DMS 273 (cell line): Measurements from ENCODE around the gene FSTL4.
A peak's percentile ranks its signal among the peaks of the same experiment; 100 is the strongest.

Experiments
- DNase-seq: peaks from one replicate; lab custom pipeline; 2025; ENCODE audit not compliant: unreplicated experiment; lab: John Stamatoyannopoulos, UW

FSTL4 gene

DNA sequence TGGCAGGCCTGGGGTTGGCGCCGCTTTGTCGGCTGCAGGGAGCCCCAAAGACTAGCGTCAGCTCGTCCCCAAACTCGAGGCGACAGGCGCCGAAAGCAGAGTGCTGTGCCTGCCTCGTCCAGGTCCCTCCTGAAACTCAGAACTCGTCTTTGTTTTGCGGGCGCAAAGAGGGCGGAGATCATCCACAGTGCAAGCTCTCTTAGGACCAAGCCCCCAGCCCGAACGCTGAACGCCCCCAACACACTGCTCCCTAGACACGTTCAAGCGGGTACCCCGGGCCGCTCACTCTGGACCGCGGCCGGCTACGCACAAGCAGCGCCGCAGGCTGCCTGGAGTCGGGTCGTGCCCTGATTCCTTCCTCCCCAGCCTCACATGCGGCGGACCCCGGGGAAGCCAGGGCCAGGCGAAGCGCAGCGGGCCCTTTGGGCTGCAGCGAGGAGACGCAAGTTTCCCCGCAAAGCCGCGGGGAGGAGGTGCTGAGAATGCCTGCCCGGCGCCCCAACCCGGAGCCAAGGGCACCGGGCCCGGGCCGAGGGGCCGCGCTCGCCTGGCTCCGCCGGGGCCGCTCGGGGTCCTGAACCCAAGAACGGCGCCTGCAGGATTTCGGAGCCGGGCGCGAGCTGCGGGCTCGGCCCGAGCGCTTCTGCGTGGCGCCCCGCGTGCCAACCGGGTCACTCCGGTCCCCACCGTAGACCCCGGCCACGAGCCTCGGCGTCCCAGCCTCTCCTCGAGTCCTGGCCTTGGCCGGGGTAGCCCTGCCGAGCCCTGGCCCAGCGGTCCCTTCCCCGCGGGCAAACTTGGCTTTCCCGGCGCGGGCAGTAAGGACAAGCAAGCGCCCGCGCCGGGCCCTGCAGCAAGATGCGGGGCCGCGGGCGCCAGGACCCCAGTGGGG, 738 bp downstream of the FSTL4 start:
- DNase-seq, result peak; percentile 72

DNA sequence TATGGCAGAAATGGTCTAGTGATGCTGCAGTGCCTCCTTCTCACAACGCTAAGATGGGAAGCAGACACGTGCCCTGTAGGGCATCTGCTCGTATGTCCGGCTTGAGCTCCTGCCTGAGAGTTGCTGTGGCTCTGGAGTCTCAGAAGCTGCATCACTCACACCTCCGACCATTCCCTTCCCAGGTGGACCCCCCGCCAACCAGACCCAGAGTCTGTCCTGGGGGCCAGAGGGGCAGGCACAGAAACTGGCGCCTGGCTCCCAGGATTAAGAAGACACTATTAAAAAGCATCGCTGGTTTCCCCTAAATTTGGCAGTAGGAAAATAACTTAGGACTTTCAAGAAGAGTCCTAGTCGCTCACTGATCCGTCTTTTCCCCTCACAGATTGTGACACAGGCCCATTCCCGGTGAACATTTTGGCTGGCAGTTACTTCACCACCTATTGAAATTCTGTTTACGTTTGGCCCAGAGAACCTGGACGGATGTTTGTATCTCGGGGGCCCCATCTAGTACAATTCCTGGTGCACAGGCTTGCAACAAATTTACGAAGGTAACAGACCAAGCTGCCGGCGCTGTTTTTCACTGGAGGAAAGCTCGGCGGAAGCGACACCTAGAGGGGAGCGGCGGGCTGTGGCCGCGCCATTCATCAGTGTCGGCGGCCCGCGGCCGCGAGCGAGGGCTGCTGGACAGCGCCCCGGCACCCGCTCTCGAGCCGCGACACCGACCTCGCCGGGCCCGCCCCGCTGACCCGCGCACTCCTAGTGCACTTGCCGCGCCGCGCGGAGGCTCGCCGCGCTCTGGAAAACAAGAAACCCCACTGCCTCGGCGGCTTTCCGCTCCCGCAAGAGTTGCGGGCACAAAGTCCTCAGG, 1.6 kb downstream of the FSTL4 start:
- peak; percentile 83 for DNase-seq

DNA sequence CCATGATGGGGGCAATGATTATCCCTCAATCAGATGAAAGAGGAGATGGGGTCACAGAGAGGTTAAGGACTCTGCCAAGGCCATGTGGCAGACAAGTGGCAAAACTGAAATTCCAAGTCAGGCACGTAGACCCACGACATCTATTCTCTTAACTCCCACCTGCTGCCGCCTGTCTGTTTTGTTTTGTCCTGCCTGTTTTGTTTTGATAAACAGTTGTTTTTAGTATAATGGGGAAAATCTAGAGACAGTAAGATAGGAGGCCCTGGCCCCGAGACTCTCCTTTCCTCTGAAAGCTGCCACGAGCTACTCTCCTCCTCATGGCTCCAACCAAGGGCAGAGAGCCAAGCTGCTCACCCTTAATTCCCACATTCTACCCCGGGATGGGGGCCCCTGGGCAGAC, 4.9 kb downstream of the FSTL4 start:
- DNase-seq, result no peak

DNA sequence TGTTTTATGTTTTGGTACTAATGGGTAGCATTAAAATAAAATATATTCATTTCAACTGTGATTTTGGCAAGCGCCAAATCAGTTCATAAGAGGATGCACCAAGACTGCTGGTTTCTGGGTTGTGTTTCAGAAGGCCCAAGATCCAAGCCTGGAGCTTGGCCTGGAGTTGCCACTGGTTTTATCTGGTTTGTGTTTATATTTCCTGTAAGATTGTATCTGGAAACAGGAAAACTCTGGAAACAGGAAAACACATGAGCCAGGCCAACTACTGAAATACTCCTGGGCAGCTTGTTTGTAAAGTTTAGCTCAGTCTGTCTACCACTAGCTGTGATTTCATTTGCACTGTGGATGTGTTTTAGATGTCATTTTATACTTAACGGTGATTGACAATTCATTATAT, 5.5 kb downstream of the FSTL4 start:
- DNase-seq, result no peak

DNA sequence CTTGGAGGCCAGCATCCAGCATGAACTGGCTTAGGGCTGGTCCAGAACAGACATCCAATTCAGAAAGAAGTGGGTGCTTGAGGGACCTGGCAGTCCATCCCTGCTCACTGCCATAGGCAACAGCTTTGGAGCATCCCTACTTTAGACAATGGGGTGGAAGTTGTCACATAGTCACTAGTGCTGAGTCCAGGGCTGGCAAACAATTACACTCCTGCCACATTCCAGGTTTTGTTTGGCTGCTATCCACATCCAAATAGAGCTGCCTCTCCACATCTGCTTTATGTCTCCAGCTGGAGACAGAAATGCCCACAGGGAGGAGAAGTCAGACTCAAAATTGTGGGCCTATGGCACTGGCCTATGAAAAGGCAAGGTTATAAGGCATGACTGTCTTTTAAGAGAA, 7.0 kb downstream of the FSTL4 start:
- DNase-seq, result no peak

DNA sequence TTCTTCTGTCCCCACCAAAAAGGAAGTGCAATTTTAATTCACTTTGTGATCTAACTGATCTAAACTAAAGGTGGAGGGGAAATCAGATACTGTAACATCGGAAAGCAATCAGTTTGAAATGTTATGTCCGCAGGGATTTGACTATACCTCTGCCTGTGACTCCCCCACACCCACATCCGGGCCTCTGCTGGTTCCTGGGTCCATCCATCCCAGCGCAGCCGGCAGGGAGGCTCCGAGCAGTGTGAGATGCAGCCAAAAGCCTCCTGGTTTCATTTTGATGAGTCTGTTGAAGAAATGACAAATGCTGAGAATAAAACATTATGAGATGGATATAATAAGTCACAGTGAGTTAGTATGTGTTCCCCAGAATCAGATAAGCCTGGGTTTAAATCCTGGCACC, 8.6 kb downstream of the FSTL4 start:
- no peak for DNase-seq

DNA sequence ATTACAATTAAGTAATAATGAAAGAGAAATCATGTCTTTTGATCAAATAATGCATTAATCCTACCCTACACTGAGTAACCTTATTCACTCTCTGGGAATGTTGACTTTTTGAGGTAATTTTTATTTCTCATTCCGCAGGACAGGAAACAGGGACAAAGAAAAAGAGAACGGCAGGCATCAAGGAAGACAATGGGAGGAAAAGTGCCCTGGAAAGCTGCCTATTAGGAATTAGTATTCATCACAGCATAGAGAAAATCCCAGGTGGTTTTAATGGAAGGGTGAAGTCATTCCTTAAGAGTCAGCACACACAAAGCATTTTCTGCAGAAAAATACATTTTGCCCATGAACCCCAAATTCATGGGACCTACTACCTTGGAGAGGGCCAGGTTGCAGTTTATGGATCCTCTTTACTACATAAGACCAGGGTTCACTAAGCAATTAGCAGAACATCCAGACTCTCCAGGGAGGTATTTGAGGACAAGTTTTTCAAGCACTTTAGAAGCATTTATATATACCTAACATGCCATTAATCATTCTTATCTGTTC, 9.4 kb downstream of the FSTL4 start:
- DNase-seq, result no peak

DNA sequence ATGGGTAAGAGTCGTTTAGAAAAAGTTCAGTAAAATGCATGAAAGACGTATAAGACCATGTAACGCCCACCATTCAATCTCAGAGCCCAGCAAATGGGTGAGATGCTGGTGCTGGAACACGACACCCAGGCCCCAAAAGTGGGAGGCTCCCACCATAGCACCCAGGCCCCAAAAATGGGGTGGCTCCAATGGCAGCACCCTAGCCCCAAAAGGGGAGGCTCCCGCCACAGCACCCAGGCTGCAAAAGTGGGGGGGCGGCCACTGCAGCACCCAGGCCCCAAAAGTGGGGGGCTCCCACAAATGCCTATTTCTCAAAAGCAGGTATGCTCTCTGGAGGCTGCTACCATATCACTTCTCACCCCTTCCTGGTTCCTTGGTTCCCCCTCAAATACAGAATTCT, 12.7 kb downstream of the FSTL4 start:
- no peak for DNase-seq

DNA sequence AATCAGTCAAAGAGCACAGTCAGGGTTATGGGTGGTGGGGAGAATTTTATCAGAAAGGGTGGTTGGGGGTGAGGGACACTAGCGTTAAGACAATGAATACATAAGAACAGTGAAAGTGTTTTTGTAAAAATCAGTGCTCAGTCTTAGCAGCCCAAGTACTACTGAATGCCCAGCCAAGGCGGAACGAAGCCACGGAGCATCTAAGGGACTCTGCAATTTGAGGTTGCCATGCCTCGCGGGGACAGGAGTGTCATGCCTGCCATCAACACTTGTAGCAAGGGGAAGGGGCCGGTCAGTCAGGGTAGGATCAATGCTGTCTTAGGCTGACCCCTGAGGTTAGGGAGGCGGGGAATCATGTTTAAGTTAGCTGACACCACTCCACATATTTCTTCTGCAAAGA, 13.3 kb downstream of the FSTL4 start:
- DNase-seq, result no peak

DNA sequence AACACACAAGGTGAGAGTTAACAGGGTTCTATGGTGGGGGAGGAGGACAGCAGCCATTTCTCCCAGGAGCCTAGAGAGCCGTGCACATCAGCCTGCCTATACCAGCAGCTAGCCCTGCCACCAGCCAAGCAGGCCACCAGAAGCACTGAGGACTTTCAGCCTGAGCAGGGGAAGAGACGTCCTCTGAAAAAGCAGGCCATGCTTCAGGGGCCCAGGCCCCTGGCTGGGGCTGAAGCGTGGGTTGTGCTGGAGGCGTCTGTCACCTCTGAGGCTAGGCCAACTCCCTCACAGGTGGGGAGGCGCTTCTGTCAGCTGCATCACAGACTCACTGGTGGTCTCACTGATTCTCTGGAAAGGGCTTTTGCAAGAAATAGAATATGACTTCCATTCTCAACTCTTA, 16.3 kb downstream of the FSTL4 start:
- DNase-seq, result no peak

DNA sequence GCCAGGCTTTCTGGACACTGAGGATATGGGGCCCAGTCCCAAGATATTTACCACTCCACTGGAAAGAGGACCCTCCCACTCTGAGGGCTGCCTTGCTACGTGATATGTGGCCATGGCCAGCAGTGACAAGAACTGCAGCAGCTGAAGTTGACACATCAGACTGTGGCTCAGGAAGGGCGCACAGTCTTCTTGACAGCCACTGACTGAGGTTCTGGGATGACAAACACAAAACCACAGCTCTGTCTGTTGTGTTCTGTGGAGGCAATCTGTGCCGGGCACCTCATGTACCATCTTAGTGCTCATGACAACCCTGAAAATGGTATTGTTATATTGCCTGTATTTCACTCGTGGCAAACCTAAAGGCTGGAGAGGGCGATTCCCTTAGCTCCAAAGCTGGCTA, 16.9 kb downstream of the FSTL4 start:
- no peak for DNase-seq

DNA sequence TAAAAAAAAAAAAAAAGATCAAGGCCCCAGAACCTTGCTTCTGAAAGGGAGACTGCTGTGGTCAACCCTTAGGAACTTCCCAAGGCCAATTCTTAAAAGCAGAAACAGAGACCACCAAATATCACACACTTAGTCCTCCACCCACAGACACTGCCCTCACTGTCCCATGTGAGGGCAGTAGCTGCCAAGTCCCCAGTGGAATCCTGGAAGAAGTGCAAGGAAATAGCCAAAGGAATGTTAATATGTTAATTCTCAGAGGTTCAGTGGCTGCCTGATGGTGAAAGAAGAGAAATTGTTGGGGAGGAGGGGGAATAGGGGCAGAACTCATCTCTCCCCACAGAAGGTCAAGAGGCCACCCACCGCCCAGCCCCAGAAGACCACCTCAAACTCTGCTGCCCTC, 23.1 kb downstream of the FSTL4 start:
- no peak for DNase-seq

DNA sequence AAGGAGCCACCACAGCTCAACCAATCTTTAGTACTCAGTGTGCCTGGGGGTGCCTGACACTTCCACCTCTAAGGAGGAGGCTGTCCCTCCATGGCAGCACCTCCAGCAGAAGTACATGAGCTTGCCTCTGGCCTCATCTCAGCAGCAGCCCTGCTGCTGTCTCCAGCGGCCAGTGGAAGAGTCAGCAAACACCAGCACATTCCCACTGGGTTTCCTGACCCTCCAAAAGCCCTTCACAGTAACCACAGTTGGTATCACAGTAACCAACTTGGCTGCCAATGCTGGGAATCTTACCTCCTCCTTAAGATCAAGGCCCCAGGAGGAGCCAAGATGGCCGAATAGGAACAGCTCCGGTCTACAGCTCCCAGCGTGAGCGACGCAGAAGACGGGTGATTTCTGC, 29.4 kb downstream of the FSTL4 start:
- no peak for DNase-seq

DNA sequence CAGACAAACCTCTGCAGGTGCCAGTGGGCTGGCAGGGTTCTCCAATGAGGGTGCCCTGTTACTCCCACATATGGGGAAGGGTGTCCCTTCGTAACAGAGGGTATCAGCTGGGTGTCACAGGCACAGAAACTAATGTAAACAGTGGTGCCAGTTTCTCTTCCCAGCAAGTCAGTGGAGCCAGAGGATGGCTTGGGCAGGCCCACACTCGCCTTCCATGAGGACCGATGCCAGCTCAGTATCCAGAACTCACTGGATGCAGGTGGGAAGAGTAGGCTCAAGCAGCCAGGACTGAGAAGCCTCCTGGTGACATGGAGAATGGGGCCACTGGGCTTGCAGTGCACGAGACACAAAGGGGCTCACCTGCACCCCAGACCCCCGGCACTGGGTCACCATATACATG, 30.4 kb downstream of the FSTL4 start:
- DNase-seq, result peak; percentile 15

DNA sequence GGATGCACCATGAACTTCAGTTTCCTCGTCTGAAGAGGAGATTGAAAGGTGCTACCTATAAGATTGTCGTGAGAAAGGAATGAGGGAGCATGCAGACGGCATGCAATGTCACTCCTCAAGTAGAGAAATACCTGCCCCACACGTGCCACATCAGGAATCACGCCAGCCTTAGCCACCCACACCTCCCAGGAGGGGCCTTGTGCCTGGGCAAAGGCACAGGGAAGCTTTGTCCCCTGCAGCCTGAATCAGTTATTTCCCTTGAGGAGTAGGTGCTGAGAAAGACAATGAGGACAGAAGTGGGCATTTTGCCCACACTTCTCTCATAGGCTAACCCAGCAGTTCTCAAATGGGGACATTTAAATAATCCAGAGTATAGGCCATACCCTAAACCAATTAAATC, 31.0 kb downstream of the FSTL4 start:
- DNase-seq, result no peak

DNA sequence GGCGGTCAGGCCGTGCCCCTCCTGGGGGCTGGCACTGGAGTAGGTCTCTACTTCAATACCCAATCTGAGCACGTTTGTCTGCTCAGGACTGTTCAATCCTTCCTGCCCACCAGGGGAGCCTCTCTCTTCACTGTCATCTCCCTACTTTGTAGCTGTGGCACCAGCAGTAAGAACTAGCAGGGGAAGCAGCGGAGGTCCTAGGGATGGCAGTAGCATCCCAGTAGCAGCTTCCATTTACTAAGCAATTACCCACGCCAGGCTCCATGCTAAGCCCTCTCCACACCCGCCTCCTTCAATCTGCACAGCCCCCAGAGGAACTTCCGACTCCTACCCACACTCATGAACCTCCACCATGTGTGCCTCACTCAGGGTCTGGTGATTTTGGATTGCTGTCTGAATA, 31.7 kb downstream of the FSTL4 start:
- DNase-seq, result no peak

DNA sequence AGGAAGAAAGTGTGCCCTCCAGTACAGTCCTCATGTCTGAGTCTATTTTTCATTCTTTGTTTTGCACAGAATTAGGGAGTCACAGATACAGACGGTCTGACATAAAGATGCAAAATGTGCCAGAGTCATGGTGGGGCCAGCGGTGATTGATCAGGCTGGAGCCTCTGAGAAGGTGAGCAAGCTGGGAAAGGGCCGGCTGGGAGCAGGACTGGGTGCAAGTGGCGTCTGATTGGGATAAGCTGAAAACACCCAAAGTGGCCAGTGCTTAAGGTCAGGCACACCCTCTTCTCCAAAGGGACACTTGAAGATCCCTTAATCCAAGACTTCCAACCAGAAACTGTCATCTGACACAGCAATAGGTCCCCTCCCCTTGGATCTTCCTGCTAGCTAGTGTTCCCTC, 32.6 kb downstream of the FSTL4 start:
- no peak for DNase-seq

DNA sequence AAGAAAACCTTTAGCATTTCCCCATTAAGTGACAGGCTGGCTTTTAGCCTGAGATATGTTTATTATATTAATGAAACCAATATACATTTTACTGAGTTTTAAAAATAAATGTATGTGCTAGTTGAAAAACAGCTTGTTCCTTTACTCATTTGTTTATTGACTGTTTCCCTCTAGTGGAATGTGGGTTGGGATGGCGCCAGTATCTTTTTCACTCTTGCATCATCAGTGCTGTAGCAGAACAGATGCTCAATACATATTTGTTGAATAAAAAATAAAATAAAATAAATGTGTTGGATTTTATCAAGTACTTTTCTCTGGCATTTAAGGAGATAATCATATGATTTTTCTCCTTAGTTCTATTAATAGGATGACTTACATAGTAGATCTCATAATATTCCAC, 43.0 kb downstream of the FSTL4 start:
- DNase-seq, result no peak

DNA sequence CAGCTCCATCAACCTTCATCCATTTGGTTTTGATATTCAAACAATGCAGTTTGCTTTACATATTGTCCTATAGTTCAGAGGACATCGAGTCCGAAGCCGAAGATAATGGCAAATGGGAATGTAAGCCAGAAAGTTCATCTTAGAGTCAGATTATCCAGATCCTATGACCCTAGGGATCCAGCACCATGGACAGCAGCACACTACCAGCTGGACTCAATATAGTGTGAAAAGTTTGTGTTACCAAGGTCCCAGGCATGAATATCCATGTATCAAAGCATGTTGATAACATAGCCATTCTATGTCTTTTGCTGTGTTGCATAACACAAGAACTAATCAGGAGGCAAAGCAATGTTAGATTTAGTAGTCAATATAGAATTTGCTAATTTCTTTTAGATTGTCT, 46.3 kb downstream of the FSTL4 start:
- DNase-seq, result peak; percentile 39

DNA sequence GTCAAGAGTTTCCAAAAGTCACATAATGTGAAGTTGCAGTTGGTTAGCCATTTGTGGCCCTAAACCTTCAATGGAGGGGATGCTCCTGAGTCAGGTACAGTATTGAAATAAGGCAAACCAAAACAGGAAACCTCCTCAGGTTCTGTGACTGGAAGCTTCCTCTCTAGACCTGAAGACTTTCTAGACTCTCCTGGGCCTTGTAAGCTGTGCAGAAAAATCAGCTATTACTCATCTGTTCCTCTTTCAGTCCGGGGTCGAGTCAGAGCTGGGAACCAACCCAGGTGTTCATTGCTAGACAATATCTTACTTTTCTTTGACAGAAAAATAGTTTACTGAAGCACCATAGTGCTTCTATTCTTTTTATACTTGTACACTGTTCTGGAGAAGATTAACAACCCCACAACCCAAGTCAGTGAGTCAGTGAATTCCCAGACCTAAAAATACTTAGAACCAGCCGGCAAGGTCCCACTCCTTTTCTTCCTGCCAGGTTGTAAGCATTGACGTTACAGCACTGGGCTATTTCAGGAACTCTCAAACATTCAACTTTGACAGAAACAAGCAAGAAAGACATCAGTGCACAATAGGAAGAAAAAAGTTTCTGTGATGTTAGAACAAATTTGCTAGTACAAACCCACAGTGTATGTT, 47.3 kb downstream of the FSTL4 start:
- no peak for DNase-seq

DNA sequence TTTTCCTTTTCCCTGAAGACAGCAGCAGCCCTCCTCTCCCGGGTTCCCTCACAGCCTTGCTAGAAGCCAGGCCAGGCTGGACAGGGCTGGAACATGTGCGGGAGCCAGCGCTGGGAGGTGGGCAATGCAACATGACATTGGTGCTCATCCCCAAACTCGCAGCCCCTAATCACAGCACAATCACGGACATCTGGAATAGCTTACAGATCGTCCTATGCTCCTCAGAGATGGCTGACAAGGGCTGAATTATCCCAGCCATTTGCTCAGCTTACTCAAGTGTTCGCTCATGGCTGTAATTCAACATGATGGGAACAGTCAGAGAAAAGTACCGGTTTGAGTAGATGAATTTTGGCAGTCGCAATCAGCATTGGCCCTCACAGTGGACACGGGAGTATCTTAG, 49.8 kb downstream of the FSTL4 start:
- no peak for DNase-seq

DNA sequence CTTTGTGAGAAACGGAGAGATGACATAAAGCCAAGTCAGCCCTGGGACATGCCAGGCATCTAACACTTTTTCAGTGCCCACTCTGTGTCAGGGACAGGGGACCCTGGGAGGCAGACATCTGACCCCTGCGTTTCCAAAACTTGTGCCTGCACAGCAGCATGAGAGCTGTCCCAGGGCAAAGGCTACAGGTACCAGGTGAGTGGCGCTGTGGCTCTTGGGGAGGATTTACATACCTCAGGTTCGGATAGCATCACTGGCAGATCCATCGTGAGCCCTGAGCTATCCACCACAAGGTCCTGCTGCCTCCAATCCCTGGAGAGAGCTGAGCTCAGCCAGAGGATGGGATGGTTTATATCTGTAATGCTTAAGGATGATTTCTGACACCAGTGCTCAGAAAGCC, 52.4 kb downstream of the FSTL4 start:
- no peak for DNase-seq
